GM19467 (cell line): ENCODE measurements around the gene ZNF286A.
"Not testable (repeated sequence)": the region's sequence is repeated elsewhere in the genome, so short reads cannot be mapped to it uniquely, and the experiment has no call there.

ENCODE experiments used
- ATAC-seq: cut with Tn5 transposase; IDR thresholded peaks from one replicate; pipeline ENCODE4 v1.9.1; 2021; ENCODE audit warnings: mild to moderate bottlenecking, moderate library complexity; ENCODE audit not compliant: unreplicated experiment

Gene ZNF286A

DNA sequence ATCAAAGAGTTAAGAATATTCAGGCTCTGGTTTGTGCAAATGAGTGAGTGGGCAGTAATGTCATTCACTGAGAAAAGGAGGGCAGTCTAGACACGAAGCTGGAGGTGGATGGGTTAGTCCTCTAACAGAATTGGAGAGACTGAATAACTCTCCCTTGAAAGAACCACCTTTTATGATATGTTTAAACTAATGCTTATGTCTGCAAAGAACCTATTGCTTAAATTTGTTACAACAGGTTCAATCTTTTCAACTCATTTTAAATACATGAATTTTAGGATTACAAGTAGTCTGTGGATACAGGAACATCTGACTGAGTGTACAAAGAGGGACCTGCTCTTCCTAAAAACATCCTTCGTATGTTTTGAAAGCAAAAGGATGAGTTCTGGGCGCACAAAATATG lies 585 bp upstream of the ZNF286A start:
- ATAC-seq = not testable (repeated sequence)

DNA sequence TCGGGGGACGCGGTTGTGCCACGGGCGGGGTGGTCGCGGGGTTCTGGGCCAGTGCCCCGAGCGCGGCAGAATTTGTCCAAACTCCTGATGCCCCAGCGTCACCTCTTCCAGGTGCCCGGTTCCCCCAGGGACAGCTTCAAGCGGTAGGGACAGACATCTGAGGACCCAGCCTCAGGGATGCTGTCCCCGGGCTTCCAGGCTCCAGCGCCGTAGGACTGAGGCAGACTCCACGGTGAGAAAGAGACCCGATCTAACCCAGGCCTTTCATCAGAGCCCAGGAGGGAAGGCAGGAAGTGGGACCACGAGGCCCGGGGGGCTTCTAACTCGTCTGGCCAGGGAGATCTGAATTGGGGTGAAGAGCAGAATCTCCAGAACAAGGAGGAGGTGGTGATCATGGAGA lies 385 bp downstream of the ZNF286A start:
- not testable (repeated sequence) for ATAC-seq

DNA sequence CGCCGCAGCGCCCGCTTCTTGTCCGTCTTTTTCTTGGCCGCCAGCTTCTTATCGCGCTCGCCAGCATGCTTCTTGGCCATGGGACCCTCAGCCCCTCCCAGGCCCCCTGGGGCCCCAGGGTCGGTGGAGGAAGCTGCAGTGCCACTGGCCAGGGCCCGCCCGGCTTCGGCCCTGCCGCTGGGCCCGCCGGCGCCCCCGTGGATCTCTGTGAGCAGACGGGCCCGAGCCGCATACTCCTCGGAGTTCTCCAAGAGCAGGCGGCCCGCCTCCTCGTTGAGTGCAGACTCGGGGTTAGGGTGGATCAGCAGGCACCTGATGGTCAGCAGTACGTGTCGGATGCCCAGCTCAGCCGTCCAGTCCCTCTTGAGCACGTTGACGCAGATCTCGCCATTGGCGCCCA lies 4.7 kb downstream of the ZNF286A start:
- not testable (repeated sequence) for ATAC-seq

DNA sequence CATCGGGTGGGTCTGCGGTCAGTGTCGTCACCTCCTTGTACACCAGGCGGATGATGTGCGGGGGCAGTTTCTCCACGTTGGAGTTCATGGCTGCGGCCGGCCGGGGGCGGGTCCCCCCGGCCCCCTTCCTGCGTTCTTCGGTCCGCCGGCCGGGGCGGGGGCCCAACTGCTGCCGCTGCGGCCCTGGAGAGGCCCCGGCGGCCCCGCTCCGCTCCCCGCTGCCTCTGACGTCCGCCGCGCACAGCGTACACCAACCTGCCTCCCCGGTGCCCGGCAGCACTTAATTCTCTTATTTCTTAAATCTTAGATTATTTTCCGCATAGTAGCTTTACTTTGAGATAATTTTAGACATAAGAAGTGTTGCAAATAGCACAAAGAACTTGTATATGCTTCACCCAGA lies 5.3 kb downstream of the ZNF286A start:
- not testable (repeated sequence) for ATAC-seq

DNA sequence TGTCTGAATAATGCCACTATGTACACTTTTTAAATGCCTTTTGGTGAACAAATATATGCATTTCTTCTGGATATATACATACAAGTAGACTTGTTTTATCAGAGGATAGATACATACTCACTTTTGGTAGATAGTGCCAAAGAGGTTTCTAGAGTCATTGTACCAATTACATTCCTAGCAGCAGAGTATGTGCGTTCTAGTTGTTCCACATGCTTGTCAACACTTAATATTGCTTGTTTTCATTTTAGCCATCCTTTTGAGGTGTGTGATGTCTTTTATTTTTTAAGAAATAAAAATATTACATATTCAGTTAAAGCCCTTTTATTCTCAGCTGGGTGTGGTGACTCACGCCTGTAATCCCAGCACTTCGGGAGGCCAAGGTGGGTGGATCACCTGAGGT lies 9.3 kb downstream of the ZNF286A start:
- not testable (repeated sequence) for ATAC-seq

DNA sequence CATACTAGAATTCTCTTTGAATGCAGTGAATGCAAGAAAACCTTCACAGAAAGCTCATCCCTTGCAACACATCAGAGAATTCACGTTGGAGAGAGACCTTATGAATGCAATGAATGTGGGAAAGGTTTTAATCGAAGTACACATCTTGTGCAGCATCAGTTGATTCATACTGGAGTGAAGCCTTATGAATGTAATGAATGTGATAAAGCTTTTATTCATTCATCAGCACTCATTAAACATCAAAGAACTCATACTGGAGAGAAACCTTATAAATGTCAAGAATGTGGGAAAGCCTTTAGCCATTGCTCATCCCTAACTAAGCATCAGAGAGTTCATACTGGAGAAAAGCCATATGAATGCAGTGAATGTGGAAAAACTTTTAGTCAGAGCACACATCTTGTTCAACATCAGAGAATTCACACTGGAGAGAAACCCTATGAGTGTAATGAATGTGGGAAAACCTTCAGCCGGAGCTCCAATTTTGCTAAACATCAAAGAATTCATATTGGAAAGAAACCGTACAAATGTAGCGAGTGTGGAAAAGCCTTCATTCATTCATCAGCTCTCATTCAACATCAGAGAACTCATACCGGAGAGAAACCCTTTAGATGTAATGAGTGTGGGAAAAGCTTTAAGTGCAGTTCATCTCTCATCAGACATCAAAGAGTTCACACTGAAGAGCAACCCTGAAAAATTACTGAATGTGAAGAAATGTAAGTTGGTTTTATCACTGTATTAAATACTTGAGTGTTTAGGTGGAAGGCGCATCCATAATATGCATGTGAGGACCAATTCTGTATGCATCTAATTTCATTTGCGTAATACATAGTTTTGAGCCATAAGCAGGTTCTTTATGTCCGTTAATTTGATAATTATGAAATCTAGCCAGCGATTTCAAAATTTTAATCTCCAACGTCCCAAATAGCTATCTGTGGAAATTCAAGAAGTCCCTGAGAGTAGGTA lies 17.3 kb downstream of the ZNF286A start:
- ATAC-seq = not testable (repeated sequence)

DNA sequence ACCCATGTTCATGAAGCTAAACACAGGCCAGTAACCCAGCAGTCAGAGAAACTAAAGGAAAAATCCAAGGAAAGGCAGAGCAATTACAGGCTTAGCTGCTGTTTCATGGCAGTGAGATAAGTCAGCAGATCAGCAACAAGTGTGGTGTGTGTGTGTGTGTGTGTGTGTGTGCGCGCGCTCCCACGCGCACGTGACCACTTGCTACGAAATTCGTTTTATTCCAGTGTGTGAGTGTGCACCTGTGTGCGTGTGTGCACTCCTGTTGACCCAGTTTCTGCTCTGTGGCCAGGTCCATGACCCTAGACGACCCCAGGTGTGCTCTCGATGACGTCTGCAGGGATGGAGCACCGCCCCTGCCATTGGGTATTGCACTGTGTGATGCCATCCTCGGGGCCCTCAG lies 31.0 kb downstream of the ZNF286A start:
- not testable (repeated sequence) for ATAC-seq

DNA sequence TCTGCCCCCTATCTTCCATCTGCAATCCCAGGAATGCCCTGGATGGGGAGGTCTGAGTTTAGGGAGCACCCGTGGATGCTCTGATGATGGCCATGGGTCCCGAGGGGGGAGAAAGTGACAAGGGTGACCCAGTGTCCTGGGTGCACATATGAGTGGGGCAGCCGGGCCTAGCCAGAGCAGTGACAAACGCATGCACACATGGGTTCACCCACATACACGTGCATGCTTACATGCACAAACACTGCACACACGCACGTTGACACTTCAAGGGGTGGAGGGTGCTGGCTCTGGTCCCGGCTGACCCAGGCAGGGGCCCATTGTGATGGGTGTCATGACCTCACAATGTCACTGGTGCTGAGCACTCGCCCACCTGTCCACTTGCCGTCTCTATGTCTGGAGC lies 32.3 kb downstream of the ZNF286A start, which contains the start of gene TBC1D26:
Gene TBC1D26, plus strand, starts transcription at position 384 of the 400 bp plus-strand sequence. CDS start 3,066 bp downstream, outside the sequence.
- ATAC-seq = not testable (repeated sequence)

DNA sequence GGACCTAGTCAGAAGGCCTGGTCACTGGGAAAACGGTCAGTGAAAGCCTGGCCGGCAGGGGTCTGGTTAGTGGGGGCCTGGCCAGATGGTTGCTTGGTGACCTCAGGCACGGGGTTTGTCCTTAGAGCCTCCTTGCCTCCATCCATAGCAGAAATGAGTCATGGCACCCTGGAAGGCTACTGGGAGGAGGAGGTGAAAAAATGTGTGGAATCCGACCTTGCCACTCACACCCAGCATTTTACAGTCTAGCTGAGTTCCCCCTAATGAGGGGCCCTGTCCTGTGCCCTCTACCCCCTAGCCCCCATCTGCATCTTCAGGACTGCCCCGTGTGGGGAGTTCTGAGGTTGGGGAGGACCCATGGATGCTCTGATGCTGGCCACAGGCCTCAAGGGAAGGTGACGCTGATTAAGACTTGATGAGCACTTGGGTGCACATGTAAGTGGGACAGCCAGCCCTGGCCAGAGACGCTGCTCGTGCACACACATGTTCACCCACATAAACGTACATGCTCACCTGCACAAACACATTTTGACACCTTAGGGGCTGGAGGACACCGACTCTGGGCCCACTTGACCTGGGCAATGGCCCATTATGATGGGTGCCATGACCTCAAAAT lies 33.7 kb downstream of the ZNF286A start:
- ATAC-seq = not testable (repeated sequence)

DNA sequence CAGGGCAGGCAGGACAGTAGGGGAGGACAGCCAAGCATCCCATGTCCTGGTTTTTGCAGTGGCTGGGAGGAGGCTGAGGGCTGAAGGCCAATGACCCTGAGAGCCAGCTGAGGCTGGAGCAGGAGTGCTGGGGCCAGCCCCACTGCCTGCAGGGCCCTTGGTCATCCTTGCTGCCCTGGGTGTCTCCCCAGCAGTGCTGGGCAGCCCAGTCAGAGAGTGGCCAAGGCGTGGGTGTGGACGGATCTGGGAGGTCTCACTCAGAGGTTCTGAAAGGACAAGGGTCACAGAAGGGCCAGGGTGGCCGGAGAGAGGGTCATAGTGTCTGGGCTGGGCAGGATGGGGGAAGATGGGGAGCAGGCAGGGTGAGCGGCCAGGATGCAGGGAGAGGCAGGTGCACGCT lies 37.0 kb downstream of the ZNF286A start:
- not testable (repeated sequence) for ATAC-seq

DNA sequence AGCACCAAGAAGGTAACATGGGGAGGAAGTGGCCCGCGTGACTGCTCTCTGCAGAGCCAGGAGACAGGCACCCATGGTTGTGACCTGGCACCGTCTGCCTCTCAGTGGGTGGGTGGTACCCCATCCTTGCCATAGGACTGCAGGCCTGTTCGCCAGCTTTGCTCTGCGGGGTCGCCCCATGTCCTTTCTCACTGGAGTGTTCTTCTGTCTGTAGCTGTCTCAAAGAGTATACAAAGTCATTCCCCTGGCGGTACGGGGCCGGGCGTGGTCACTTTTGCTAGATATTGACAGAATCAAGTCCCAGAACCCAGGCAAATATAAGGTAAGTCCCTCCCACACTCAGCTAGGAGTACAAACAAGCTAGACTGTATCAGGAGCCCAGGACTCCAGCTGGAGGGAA lies 38.5 kb downstream of the ZNF286A start:
- ATAC-seq = no peak

DNA sequence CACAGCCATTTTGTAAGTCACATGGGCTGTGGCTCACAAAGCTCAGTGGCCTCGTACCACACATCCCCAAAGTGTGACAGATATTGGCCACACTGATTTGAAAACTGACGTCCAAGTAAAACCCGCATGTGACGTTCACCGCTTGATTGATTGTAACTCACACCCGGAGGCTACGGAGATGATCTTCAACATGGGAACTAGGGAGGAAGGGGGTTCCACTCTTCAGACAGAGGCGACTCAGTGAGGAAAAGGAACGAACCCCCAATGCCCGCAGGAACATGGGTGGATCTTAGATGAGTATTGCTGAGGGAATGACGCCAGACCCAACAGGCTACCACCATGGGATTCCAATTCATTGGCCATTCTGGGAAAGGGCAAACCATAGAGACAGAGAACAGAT lies 39.7 kb downstream of the ZNF286A start:
- ATAC-seq = not testable (repeated sequence)

DNA sequence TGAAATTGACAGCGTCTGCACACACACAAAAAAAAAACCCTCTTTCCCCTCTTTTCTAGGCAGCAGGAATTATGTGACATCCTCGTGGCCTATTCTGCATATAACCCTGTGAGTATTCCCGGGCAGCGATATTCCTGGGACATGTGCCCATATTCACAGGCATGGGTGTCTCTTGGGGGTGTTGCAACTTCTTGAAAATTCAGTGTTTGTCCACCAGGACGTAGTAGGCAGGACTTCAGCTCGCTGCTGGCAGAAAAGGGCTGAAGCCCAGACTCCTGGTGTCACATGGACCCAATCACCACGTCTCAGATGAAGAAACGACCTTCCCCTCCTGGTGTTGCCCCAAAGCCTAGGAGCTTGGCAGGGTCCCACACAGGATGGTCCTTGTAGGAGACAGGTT lies 40.5 kb downstream of the ZNF286A start:
- ATAC-seq = not testable (repeated sequence)

DNA sequence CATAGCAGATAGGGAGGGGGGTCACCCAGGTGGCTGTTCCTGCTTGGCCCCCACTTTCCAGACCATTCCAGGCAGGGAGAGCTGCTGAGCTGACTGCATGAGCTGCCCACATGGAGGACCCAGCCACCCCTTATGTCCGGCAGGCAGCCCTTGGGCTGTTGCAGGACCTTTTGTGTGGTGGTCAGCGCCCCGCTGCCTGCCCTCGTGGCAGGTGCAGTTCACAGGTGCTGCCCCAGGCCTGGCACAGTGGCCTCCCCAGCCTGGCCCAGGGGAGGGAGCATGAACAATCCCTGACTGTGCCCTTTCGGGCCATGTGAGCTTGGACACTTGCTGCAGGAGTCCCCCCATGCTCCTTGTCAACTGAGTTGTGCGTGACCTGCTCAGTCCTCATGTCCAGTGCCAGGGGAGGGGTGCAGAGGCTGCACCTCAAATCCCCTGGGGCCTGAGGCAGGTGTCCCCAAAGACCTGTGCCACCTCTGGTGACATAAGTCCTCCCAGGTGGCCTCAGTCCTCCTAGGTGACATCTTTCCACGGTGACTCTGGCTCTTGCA lies 41.1 kb downstream of the ZNF286A start:
- ATAC-seq = no peak

DNA sequence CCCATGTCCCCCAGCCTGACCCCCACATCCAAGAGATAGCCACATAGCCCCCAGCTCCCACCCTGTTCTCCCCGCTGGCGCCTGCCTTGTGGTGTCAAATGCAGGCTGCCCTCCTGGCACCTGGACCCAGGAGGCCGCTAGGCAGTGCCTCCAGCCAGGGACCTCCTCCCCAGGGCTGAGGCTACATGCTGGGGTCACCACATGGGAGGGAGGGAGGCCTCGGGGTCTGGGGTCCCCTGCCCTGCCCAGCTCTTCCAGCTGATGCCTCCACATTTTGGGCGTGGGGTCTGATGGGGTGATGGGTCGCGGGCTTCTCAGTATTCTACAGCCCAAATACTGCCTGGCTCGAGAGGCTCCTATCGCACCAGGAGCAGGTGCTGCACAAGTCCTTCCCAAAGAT lies 42.1 kb downstream of the ZNF286A start:
- no peak for ATAC-seq

DNA sequence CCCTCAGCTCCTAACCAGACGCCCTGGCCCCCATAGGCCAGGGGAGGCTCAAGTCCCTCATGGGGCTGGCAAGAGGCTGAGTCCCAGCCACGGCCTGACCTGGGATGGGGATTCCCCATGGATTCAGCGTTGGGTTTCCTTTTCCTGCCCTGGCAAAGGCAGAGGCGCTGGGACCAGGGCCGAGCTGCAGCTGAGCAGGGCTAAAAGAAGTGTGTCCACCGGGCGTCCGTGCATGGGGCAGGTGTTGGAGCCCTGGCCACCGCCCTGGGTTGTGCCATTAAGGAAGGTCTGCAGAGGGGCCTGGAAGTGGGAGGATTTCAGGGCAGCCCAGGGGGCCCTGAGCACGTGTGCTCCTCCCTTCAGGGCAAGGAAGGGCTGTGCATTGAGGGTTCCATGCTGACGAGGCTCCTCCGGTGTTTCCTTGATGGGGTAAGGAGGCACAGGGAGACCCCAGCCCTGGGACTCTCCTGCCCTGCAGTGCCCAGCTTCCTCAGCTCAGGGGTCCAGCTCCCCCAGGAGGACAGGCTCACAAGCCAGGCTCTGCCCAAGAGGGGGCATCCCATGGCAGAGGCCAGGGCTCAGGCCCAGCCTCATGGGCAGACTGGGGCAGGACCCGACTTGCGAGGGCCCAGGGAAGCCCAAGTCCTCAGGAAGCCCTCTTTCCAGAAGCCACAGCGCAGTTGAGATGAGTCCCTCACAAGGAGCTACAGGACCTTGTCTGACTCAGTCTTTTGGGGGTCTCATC lies 42.7 kb downstream of the ZNF286A start:
- no peak for ATAC-seq

DNA sequence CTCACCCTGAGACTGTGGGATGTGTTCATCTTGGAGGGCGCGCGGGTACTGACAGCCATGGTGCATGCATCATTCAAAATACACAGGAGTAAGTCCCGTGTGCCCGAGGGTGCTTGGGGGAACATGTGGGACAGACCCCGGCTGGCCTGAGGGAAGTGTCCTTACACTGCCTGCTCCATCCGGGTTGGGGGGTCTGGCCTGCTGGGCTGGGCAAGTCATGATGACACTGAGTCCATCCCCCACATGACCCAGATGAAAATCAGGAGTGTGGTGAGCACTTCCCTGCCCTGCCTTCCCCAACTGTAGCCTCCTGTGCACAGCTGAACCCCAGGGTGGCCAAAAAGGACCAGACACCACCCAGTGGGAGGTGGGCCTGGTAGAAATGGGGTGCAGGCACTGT lies 43.4 kb downstream of the ZNF286A start:
- no peak for ATAC-seq

DNA sequence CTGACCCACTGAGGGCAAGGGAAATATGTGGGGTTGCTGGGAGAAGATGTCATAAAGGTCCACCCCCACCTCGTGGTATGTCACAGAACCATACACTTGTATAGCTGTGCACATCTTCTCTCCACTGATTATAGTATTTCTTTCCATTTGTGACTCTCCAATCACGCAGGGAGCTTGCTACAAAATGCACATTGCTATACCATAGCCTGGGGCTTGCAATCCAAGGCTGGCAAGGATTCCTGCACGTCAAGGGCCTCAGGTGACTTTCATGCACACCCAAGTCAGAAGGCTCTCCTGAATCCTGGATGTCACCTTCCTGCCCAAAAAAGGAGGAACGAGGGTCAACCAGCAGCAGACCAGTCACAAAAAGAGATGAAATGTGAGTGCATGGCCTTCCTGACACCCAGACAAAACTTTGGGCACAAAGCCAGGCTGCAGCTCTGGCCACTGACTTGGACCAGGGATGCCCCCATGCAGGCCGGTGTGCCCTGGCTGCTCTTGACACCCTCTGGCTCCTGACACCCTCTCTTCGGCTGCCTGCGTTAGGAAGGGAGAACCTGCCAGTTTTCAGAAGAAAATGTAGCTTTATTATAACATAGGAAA lies 44.6 kb downstream of the ZNF286A start:
- no peak for ATAC-seq

DNA sequence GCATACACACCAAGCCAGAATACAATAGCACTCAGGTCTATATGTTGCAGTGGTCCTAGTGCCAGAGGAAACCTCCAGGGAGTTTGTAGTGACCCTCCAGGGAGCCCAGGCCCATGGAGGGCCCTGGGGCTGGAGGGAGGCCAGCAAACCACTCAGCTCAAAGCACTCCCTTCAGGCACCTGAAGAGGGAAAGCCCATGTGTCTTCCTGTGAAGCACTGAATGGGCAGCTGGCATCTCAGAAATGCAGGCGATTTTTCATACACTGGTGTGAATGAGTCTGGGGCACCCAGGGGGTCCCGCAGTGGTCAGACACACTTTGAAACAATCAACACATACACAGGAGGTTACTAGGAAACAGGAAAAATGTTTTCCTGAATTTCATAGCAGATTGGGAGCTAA lies 45.3 kb downstream of the ZNF286A start:
- ATAC-seq = no peak

DNA sequence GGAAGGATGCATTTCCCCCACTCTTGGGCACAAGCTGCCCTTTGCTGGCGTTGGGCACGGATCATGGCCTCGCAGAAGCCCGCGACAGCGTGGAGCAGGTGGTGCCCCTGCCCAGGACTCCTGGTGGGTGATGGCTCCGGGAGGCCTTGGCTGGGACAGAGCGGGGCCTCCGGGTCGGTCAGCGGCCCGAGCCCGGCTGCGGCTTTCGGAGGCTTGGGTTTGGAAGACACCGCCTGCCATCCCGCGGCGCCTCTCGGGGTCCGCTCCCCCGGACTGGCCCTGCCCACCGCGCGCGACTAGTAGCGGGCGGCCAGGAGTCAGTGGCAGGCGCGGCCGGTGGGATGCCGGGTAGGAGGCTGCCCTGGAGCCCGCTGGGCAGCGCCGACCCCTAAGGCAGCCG lies 49.9 kb downstream of the ZNF286A start:
- not testable (repeated sequence) for ATAC-seq
